Measurements from ENCODE around the gene ZNF432. TPM values are rescaled to one million over a fixed set of nuclear protein-coding genes. Genes with fewer than 3 reads are reported as not detected.
"Not testable (repeated sequence)": the region's sequence is repeated elsewhere in the genome, so short reads cannot be mapped to it uniquely, and the experiment has no call there.

Gene ZNF432
- polyA plus RNA-seq, 1 of the 3 experiments (the other 2 are of a cell fraction) = 2.9 TPM

GRCh38 chr19:52065399-52065798, 16.8 kb upstream of the ZNF432 start:
- TF ChIP-seq FOXJ3 (CRISPR knock-in tag; IDR thresholded peaks at IDR 0.05) (no peak), MXI1 (IDR thresholded peaks at IDR 0.05; ENCODE audit: low read depth, low read length) (no peak), YY1 (IDR thresholded peaks at IDR 0.05; ENCODE audit: low read depth) (no peak), USF1 (IDR thresholded peaks at IDR 0.05; ENCODE audit: borderline replicate concordance, low read depth) (no peak), EP300 (IDR thresholded peaks at IDR 0.05; ENCODE audit: borderline replicate concordance in 1 of 2, low read depth in 1 of 2, low read length in 1 of 2) (no peak), TEAD4 (IDR thresholded peaks at IDR 0.05; ENCODE audit: borderline replicate concordance, insufficient read depth) (no peak), TAF1 (IDR thresholded peaks at IDR 0.05; ENCODE audit: borderline replicate concordance, low read depth, low read length) (no peak), ELF1 (IDR thresholded peaks at IDR 0.05) (no peak), ZBTB33 (IDR thresholded peaks at IDR 0.05; ENCODE audit: borderline replicate concordance, low read depth) (no peak), NRF1 (IDR thresholded peaks at IDR 0.05; ENCODE audit: low read depth, low read length) (no peak)
- Histone ChIP-seq H3K4me3 (ENCODE audit: low read depth in 2 of 2, low read length in 1 of 2) (no peak overlapping the region; a peak in 1 of 4 replicates), H3K36me3 (replicated peaks in 1 of 2; ENCODE audit: control insufficient read depth in 1 of 2, insufficient read depth in 2 of 2, low read length in 1 of 2) (peaks cover 38 to 84% of the 10 kb centered on the region in 2 experiments), H3F3A (replicated peaks; ENCODE audit: insufficient read depth) (no peaks in the 10 kb centered on the region), H3K27ac (ENCODE audit: low read depth in 2 of 2, low read length in 1 of 2) (no peak overlapping the region), H3K9me3 (peaks cover 33% of the 10 kb centered on the region), H3K79me2 (ENCODE audit: insufficient read depth) (peaks cover 14% of the 10 kb centered on the region; the same call in 1 of the 2 replicates), H3K27me3 (ENCODE audit: insufficient read depth) (no peaks in the 10 kb centered on the region), H3K4me1 (ENCODE audit: control insufficient read depth in 1 of 2, insufficient read depth in 2 of 2, low read depth in 1 of 2, low read length in 1 of 2) (no peaks in the 10 kb centered on the region), H4K20me1 (ENCODE audit: insufficient read depth) (no peaks in the 10 kb centered on the region), H2AFZ (ENCODE audit: low read depth) (no peak overlapping the region), H3K9me2 (no peaks in the 10 kb centered on the region), H3K4me2 (no peak overlapping the region), H3K9ac (no peak overlapping the region)
- no peak for DNase-seq
- ChIA-PET POLR2A (no interaction called here), CTCF (no interaction called here)
- 90% methylated on average over 6 of the region's 6 CpGs for WGBS (ENCODE audit: low lambda C conversion rate)

GRCh38 chr19:52056480-52056879, 7.8 kb upstream of the ZNF432 start:
- H3K27me3 ChIP-seq (ENCODE audit: insufficient read depth); POLR2A ChIA-PET; H4K20me1 ChIP-seq (ENCODE audit: insufficient read depth); H3K9ac ChIP-seq; H3K4me2 ChIP-seq; CTCF ChIA-PET; H3K27ac ChIP-seq (ENCODE audit: low read depth in 2 of 2, low read length in 1 of 2); H3K9me3 ChIP-seq; H2AFZ ChIP-seq (ENCODE audit: low read depth); H3K4me1 ChIP-seq (ENCODE audit: control insufficient read depth in 1 of 2, insufficient read depth in 2 of 2, low read depth in 1 of 2, low read length in 1 of 2); DNase-seq; H3K9me2 ChIP-seq; H3F3A ChIP-seq (replicated peaks; ENCODE audit: insufficient read depth); H3K4me3 ChIP-seq (ENCODE audit: low read depth in 2 of 2, low read length in 1 of 2): not testable (repeated sequence)
- WGBS (ENCODE audit: low lambda C conversion rate) = 92% methylated on average over 3 of the region's 3 CpGs
- H3K36me3 ChIP-seq (replicated peaks in 1 of 2; ENCODE audit: control insufficient read depth in 1 of 2, insufficient read depth in 2 of 2, low read length in 1 of 2) = peaks cover 0 to 26% of the 10 kb centered on the region in 2 experiments
- peaks cover 10% of the 10 kb centered on the region; the same call in 1 of the 2 replicates for H3K79me2 ChIP-seq (ENCODE audit: insufficient read depth)

GRCh38 chr19:52051736-52052135, 3.1 kb upstream of the ZNF432 start:
- H3K4me1 ChIP-seq (ENCODE audit: control insufficient read depth in 1 of 2, insufficient read depth in 2 of 2, low read depth in 1 of 2, low read length in 1 of 2); H3K4me2 ChIP-seq; H3K27me3 ChIP-seq (ENCODE audit: insufficient read depth); CTCF ChIA-PET; H3K9me2 ChIP-seq; DNase-seq; H2AFZ ChIP-seq (ENCODE audit: low read depth); H3K27ac ChIP-seq (ENCODE audit: low read depth in 2 of 2, low read length in 1 of 2); POLR2A ChIA-PET; H3K9ac ChIP-seq; H4K20me1 ChIP-seq (ENCODE audit: insufficient read depth); H3K4me3 ChIP-seq (ENCODE audit: low read depth in 2 of 2, low read length in 1 of 2); H3K9me3 ChIP-seq: not testable (repeated sequence)
- peaks cover 26% of the 10 kb centered on the region for H3K79me2 ChIP-seq (ENCODE audit: insufficient read depth)
- H3K36me3 ChIP-seq (replicated peaks in 1 of 2; ENCODE audit: control insufficient read depth in 1 of 2, insufficient read depth in 2 of 2, low read length in 1 of 2) = peaks cover 2 to 16% of the 10 kb centered on the region in 2 experiments
- WGBS (ENCODE audit: low lambda C conversion rate) = 100% methylated on average over 1 of the region's 1 CpG
- H3F3A ChIP-seq (replicated peaks; ENCODE audit: insufficient read depth) = peaks cover 10% of the 10 kb centered on the region
